HG03064 (cell line): ENCODE data around the gene ZSCAN18.
"Not testable (repeated sequence)": the region's sequence is repeated elsewhere in the genome, so short reads cannot be mapped to it uniquely, and the experiment has no call there.

Source experiments
- ATAC-seq: cut with Tn5 transposase; IDR thresholded peaks from one replicate; pipeline ENCODE4 v1.9.1; 2021; ENCODE audit warnings: low read depth; ENCODE audit not compliant: unreplicated experiment

ZSCAN18 gene

GRCh38 chr19:58097781-58098681, at the start of gene ZSCAN18:
Gene ZSCAN18, minus strand, starts transcription at chr19:58098231. Its CDS starts 7,964 bp downstream, at chr19:58090267.
- ATAC-seq = peak; percentile 69

- not testable (repeated sequence) for ATAC-seq
Observed at GRCh38 chr19:58147475-58147874, 49.4 kb upstream of the ZSCAN18 start.

- ATAC-seq = no peak
Observed at GRCh38 chr19:58145849-58146248, 47.8 kb upstream of the ZSCAN18 start.

- no peak for ATAC-seq
Observed at GRCh38 chr19:58134244-58134643, 36.2 kb upstream of the ZSCAN18 start.

- no peak for ATAC-seq
Observed at GRCh38 chr19:58129284-58129683, 31.3 kb upstream of the ZSCAN18 start.

GRCh38 chr19:58128041-58128685, 30.1 kb upstream of the ZSCAN18 start:
- no peak for ATAC-seq

GRCh38 chr19:58123354-58123753, 25.3 kb upstream of the ZSCAN18 start:
- no peak for ATAC-seq

GRCh38 chr19:58118979-58119733, 21.1 kb upstream of the ZSCAN18 start:
- ATAC-seq = no peak

GRCh38 chr19:58117841-58118575, 20.0 kb upstream of the ZSCAN18 start:
- ATAC-seq = no peak

- ATAC-seq = no peak
Observed at GRCh38 chr19:58108546-58108817, 10.5 kb upstream of the ZSCAN18 start.

GRCh38 chr19:58107778-58108545, 9.9 kb upstream of the ZSCAN18 start:
- ATAC-seq = no peak

GRCh38 chr19:58098682-58098998, 609 bp upstream of the ZSCAN18 start:
- no peak for ATAC-seq

GRCh38 chr19:58097349-58097748, 682 bp downstream of the ZSCAN18 start:
- no peak for ATAC-seq

- no peak for ATAC-seq
Observed at GRCh38 chr19:58096884-58097283, 1.1 kb downstream of the ZSCAN18 start.

GRCh38 chr19:58095328-58095727, 2.7 kb downstream of the ZSCAN18 start:
- no peak for ATAC-seq

- ATAC-seq = no peak
Observed at GRCh38 chr19:58093071-58093470, 5.0 kb downstream of the ZSCAN18 start.

- no peak for ATAC-seq
Observed at GRCh38 chr19:58091251-58091995, 6.6 kb downstream of the ZSCAN18 start.

GRCh38 chr19:58089846-58090245, 8.2 kb downstream of the ZSCAN18 start:
- no peak for ATAC-seq

GRCh38 chr19:58088521-58089052, 9.4 kb downstream of the ZSCAN18 start:
- no peak for ATAC-seq
